Upper lobe of left lung (tissue), 6 donors: ENCODE results near the gene GPR45. TPM values are rescaled to one million over a fixed set of nuclear protein-coding genes. Genes with fewer than 3 reads are reported as not detected.
A peak's percentile ranks its signal among the peaks of the same experiment; 100 is the strongest.

Source experiments
- ATAC-seq, 2 donors: fragments of 200-7000 bp; cut with Tn5 transposase; one replicate each; pipeline ENCODE4 v1.9.1; 2022; ENCODE audit warnings: mild to moderate bottlenecking in 2 of 2, moderate library complexity in 2 of 2; ENCODE audit not compliant: low FRiP score in 2 of 2
- DNase-seq, 2 donors: peaks; one replicate each; pipeline ENCODE4 v3.0.0-alpha.2; 2019 to 2020
- H3K27ac ChIP-seq, 4 donors: fragments of 200-600 bp; sonication (generic); one replicate each; pipeline ENCODE4 v1.5.1; 2016 to 2019
- H3K27me3 ChIP-seq, 4 donors: fragments of 200-600 bp; sonication (generic); one replicate each; pipeline ENCODE4 v1.5.1; 2017 to 2019
- H3K36me3 ChIP-seq, 4 donors: fragments of 200-600 bp; sonication (generic); one replicate each; pipeline ENCODE4 v1.5.1; 2016 to 2019
- H3K4me1 ChIP-seq, 4 donors: fragments of 200-600 bp; sonication (generic); one replicate each; pipeline ENCODE4 v1.5.1; 2018 to 2019
- H3K4me3 ChIP-seq, 4 donors: fragments of 200-600 bp; sonication (generic); one replicate each; pipeline ENCODE4 v1.5.1; 2017 to 2019; ENCODE audit warnings: mild to moderate bottlenecking in 2 of 4, moderate library complexity in 1 of 4
- H3K9me3 ChIP-seq, 4 donors: fragments of 200-600 bp; sonication (generic); one replicate each; pipeline ENCODE4 v1.5.1; 2018 to 2019
- EP300 ChIP-seq, 4 donors: sonication (generic); formaldehyde crosslinking; IDR thresholded peaks; one replicate each; pipeline ENCODE4 v1.5.1; 2017; ENCODE audit warnings: antibody characterized with exemption in 4 of 4, control low read depth in 2 of 4
- POLR2A ChIP-seq, 4 donors: fragments of 450-650 bp; IDR thresholded peaks; one replicate each; pipeline ENCODE4 v1.5.1; 2016 to 2017; ENCODE audit warnings: antibody characterized with exemption in 4 of 4, mild to moderate bottlenecking in 2 of 4
- POLR2AphosphoS5 ChIP-seq, 2 donors: sonication (generic); formaldehyde crosslinking; IDR thresholded peaks; one replicate each; pipeline ENCODE4 v1.5.1; 2017; ENCODE audit warnings: antibody characterized with exemption in 2 of 2
- WGBS, 2 donors: methylation state at CpG; one replicate each; pipeline ENCODE4 v1.1.5; 2017 to 2018; 5-methylcytosine and 5-hydroxymethylcytosine counted together
- total RNA-seq, 6 donors: library from RNA; depleted of rRNA in 4 of 6; stranded (reverse); fragments of >200 nt in 4 of 6; gene quantifications; one replicate each; pipeline versions ENCODE4 v1.1.0 to v1.2.1, GENCODE V29; 2016 to 2021
- TF ChIP-seq, protein P1 (sequence below), 6 experiments: fragments of 450-650 bp in 4 of 6; fragments of 200-600 bp in 2 of 6; sonication (generic) in 2 of 6; IDR thresholded peaks; one replicate each; pipeline ENCODE4 v1.5.1; 2016 to 2019; ENCODE audit warnings: antibody characterized with exemption in 6 of 6
- donor health status: DM: no; HTN: no; CAD: no; lungs with moderate emphysema.
- donor health status: DM: no; HTN: yes; CAD: no; lungs with severe emphysema.

Gene GPR45
- total RNA-seq, 6 donors from 2014 or later, result not detected

- WGBS, 2 donors, result 52 to 100% methylated on average over 1 to 2 of the region's 2 CpGs
- no peaks in the 10 kb centered on the region for H3K27me3 ChIP-seq
- H3K36me3 ChIP-seq, result no peaks in the 10 kb centered on the region
- H3K4me1 ChIP-seq, result no peaks in the 10 kb centered on the region
- no peak overlapping the region for H3K4me3 ChIP-seq
- DNase-seq (no peak), ATAC-seq (peak in 1 of 2 donors; percentile 53)
- no peak for TF ChIP-seq POLR2A (IDR thresholded peaks at IDR 0.05)
- no peak for TF ChIP-seq POLR2AphosphoS5 (IDR thresholded peaks at IDR 0.05)
- no peak for TF ChIP-seq EP300 (IDR thresholded peaks at IDR 0.05)
- TF ChIP-seq, protein P1, sequence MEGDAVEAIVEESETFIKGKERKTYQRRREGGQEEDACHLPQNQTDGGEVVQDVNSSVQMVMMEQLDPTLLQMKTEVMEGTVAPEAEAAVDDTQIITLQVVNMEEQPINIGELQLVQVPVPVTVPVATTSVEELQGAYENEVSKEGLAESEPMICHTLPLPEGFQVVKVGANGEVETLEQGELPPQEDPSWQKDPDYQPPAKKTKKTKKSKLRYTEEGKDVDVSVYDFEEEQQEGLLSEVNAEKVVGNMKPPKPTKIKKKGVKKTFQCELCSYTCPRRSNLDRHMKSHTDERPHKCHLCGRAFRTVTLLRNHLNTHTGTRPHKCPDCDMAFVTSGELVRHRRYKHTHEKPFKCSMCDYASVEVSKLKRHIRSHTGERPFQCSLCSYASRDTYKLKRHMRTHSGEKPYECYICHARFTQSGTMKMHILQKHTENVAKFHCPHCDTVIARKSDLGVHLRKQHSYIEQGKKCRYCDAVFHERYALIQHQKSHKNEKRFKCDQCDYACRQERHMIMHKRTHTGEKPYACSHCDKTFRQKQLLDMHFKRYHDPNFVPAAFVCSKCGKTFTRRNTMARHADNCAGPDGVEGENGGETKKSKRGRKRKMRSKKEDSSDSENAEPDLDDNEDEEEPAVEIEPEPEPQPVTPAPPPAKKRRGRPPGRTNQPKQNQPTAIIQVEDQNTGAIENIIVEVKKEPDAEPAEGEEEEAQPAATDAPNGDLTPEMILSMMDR (IDR thresholded peaks at IDR 0.05), result no peak
- H3K27ac ChIP-seq, result no peak overlapping the region
- no peaks in the 10 kb centered on the region for H3K9me3 ChIP-seq
Observed at GRCh38 chr2:105252271-105252670, 10.7 kb downstream of the GPR45 start.

DNA sequence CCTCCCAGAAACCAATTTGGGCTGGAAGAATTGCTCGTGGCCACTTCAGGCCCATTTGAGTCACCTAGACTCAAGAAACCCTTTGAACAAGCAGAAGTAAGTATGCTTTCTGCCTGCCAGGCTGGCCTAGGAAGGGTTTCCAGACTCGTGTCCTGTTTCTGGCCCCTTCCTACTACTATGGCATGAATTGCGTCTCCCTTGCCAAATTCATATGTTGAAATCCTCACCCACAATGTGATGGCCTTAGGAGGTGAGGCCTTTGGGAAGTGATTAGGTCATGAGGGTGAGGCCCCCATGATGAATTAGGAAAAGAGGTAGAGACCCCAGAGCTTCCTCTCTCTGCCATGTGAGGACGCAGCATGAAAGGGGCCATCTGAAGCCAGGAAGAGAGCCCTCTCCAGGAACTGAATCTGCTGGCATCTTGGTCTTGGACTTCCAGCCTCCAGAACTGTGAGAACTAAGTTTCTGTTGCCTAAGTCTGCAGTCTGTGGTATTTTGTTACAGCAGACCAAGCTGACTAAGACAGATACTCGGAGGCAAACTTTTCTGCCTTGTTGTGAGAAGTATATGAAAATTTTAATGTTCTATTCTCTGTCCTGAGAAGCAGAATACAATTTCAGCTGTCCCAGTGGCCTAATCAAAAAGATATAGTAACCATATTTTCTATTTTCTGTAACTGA lies 13.1 kb downstream of the GPR45 start:
- Histone ChIP-seq H3K36me3 (no peaks in the 10 kb centered on the region), H3K27me3 (no peaks in the 10 kb centered on the region), H3K9me3 (no peaks in the 10 kb centered on the region), H3K4me1 (no peaks in the 10 kb centered on the region), H3K27ac (no peak overlapping the region), H3K4me3 (no peak overlapping the region)
- WGBS, 2 donors, result 53 to 65% methylated on average over 3 to 5 of the region's 5 CpGs
- no peak for DNase-seq
- TF ChIP-seq EP300 (IDR thresholded peaks at IDR 0.05) (no peak), POLR2A (IDR thresholded peaks at IDR 0.05) (no peak), POLR2AphosphoS5 (IDR thresholded peaks at IDR 0.05) (no peak)
- TF ChIP-seq, protein P1 (IDR thresholded peaks at IDR 0.05), result no peak
- ATAC-seq, result no peak

GRCh38 chr2:105255979-105256378 lies 14.4 kb downstream of the GPR45 start:
- Histone ChIP-seq H3K4me1 (no peaks in the 10 kb centered on the region), H3K36me3 (no peaks in the 10 kb centered on the region), H3K27ac (no peak overlapping the region), H3K9me3 (no peaks in the 10 kb centered on the region), H3K4me3 (no peak overlapping the region), H3K27me3 (no peaks in the 10 kb centered on the region)
- TF ChIP-seq, protein P1 (IDR thresholded peaks at IDR 0.05), result no peak
- TF ChIP-seq POLR2AphosphoS5 (IDR thresholded peaks at IDR 0.05) (no peak), EP300 (IDR thresholded peaks at IDR 0.05) (no peak), POLR2A (IDR thresholded peaks at IDR 0.05) (no peak)
- DNase-seq (no peak), ATAC-seq (no peak)
- WGBS, 2 donors, result 82 to 86% methylated on average over 2 of the region's 2 CpGs

DNA sequence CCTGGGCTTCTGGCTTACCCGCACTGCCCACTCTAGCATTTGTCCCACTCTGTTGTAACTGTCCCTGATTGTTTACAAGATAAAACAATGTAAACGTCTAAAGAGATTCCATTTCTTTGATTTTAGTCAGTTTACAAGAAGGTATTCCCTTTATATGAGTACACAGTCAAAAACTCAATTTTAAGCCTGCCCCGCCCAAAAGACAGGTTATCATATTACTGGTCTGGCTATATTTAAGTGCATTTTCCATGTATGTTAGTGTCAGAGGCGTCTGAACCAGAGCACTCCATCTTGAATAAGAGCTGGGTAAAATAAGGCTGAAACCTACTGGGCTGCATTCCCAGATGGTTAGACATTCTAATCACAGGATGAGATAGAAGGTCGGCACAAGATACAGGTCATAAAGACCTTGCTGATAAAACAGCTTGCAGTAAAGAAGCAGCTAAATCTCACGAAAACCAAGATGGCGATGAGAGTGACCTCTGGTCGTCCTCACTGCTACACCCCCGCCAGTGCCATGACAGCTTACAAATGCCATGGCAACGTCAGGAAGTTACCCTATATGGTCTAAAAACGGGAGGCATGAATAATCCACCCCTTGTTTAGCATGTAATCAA lies 15.0 kb downstream of the GPR45 start:
- TF ChIP-seq POLR2AphosphoS5 (IDR thresholded peaks at IDR 0.05) (no peak), POLR2A (IDR thresholded peaks at IDR 0.05) (no peak), EP300 (IDR thresholded peaks at IDR 0.05) (no peak)
- TF ChIP-seq, protein P1 (IDR thresholded peaks at IDR 0.05), result no peak
- DNase-seq (no peak), ATAC-seq (no peak)
- 74 to 82% methylated on average over 11 of the region's 11 CpGs for WGBS, 2 donors
- Histone ChIP-seq H3K27ac (no peak overlapping the region), H3K4me3 (no peak overlapping the region), H3K9me3 (no peaks in the 10 kb centered on the region), H3K4me1 (no peaks in the 10 kb centered on the region), H3K27me3 (no peaks in the 10 kb centered on the region), H3K36me3 (no peaks in the 10 kb centered on the region)

DNA sequence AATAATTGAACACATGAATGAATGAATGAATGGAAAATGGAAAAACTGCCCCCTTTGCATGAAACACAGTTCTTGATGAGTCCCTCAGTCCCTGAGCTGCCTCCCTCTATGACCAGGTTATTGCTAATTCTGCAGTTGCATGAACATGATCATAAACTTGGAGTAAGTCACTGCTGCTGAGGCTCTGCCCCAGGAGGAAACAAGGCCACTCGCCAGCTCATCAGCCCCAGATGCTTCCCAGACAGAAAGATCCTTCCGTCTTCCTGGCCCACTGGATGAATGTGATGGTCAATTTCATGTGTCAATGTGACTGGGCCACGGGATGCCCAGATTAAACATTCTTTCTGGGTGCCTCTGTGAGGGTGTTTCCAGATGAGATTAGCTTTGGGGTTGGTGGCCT lies 16.4 kb downstream of the GPR45 start:
- Histone ChIP-seq H3K27ac (no peak overlapping the region), H3K27me3 (no peaks in the 10 kb centered on the region), H3K36me3 (no peaks in the 10 kb centered on the region), H3K4me3 (no peak overlapping the region), H3K4me1 (no peaks in the 10 kb centered on the region), H3K9me3 (no peaks in the 10 kb centered on the region)
- TF ChIP-seq, protein P1 (IDR thresholded peaks at IDR 0.05), result no peak
- no peak for TF ChIP-seq POLR2A (IDR thresholded peaks at IDR 0.05)
- TF ChIP-seq EP300 (IDR thresholded peaks at IDR 0.05), result no peak
- WGBS, 2 donors, result 89 to 91% methylated on average over 3 of the region's 3 CpGs
- ATAC-seq (no peak), DNase-seq (no peak)
